HL-60 (cell line): ENCODE measurements around the gene KRTAP5-8.

Experiments
- DNase-seq, 2 experiments: peaks; one replicate each; pipeline ENCODE4 v3.0.0-alpha.2; 2010 to 2020; ENCODE audit warnings: low read depth in 1 of 2, low spot score in 1 of 2
- H3K27ac ChIP-seq: fragments of 250-450 bp; sonication (Bioruptor Pico); replicated peaks from 2 replicates; pipeline ENCODE4 v1.5.1; 2020; ENCODE audit warnings: mild to moderate bottlenecking, moderate library complexity
- H3K27me3 ChIP-seq: fragments of 250-450 bp; sonication (Bioruptor Pico); 2 replicates; pipeline ENCODE4 v1.5.1; 2021; ENCODE audit warnings: mild to moderate bottlenecking, moderate library complexity; ENCODE audit not compliant: insufficient read depth, poor library complexity, severe bottlenecking
- H3K4me3 ChIP-seq: replicated peaks from 2 replicates; pipeline ENCODE4 v1.5.1; 2011; ENCODE audit warnings: mild to moderate bottlenecking, control low read depth, low read length; ENCODE audit not compliant: insufficient read depth
- CTCF ChIP-seq: IDR thresholded peaks from one replicate; pipeline ENCODE4 v1.5.1; 2011; ENCODE audit warnings: low read length, control low read depth, inconsistent platforms; ENCODE audit not compliant: insufficient read depth
- GABPA ChIP-seq: IDR thresholded peaks from 2 replicates; pipeline ENCODE4 v1.6.1; 2012; ENCODE audit warnings: low read depth
- POLR2AphosphoS5 ChIP-seq: IDR thresholded peaks from 2 replicates; pipeline ENCODE4 v1.6.1; 2012; ENCODE audit warnings: low read depth
- REST ChIP-seq: IDR thresholded peaks from 2 replicates; pipeline ENCODE4 v1.6.1; 2012; ENCODE audit warnings: low read depth; ENCODE audit not compliant: insufficient replicate concordance
- SPI1 ChIP-seq: IDR thresholded peaks from 2 replicates; pipeline ENCODE4 v1.6.1; 2012; ENCODE audit warnings: low read depth, mild to moderate bottlenecking, borderline replicate concordance

KRTAP5-8 gene

GRCh38 chr11:71554996-71555395, 17.2 kb downstream of the KRTAP5-8 start:
- no peak for TF ChIP-seq CTCF
- no peak for TF ChIP-seq GABPA
- no peak for TF ChIP-seq REST
- no peak for TF ChIP-seq POLR2AphosphoS5
- TF ChIP-seq SPI1, result no peak
- Histone ChIP-seq H3K27me3 (no peaks in the 10 kb centered on the region), H3K4me3 (no peak overlapping the region), H3K27ac (no peak overlapping the region)
- no peak for DNase-seq

- Histone ChIP-seq H3K4me3 (no peak overlapping the region), H3K27me3 (no peaks in the 10 kb centered on the region), H3K27ac (no peak overlapping the region)
- no peak for TF ChIP-seq GABPA
- no peak for TF ChIP-seq POLR2AphosphoS5
- no peak for TF ChIP-seq CTCF
- TF ChIP-seq REST, result no peak
- TF ChIP-seq SPI1, result no peak
- no peak for DNase-seq
Measured at GRCh38 chr11:71555508-71555907, 17.7 kb downstream of the KRTAP5-8 start.

- DNase-seq, result no peak
- no peak overlapping the region for H3K4me3 ChIP-seq
- H3K27me3 ChIP-seq, result no peaks in the 10 kb centered on the region
- H3K27ac ChIP-seq, result no peak overlapping the region
- TF ChIP-seq GABPA, result no peak
- no peak for TF ChIP-seq REST
- no peak for TF ChIP-seq SPI1
- no peak for TF ChIP-seq POLR2AphosphoS5
- no peak for TF ChIP-seq CTCF
Measured at GRCh38 chr11:71556018-71556417, 18.2 kb downstream of the KRTAP5-8 start.
